ENCODE results near the gene FAM53B.

The FAM53B gene

DNA sequence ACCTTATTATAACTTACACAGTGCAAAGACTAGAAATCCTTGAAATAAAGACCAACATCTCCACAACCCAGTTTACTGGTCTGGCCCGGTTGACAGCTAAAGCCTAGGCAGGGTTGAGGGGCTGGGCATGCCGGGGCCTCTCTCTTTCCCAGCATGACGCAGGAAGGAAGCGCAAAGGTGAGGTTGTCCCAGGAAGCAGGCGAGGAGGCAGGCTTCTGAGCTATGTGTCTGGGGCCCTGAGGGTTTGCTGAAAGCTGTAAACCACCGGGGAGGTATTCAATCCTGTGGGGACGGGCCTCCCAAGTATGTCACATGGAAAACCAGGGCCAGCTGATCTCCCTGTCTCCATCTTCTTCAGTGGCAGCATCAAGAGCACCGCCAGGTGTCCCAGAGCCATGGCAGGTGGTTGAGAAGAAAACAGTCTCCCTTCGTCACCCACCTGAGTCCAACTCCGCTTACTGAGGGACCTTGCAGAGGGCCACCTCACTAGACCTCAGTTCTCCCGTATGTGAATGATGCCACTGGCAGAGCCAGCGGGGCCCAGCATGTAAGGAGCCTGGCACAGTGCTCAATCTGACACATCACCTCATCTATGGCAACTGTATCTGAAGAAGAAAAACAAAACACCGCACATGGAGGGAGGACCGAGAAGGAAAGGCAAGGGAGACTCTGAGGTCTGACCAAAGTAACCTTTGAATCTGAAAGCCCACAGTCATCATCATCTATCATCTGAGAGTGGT, 49.5 kb downstream of the FAM53B start:
- Histone ChIP-seq H3K27ac (ENCODE audit: low read length) (no peak overlapping the region), H3K9me3 (ENCODE audit: control insufficient read depth, insufficient read depth, low read length) (no peaks in the 10 kb centered on the region), H3K36me3 (ENCODE audit: control insufficient read depth, insufficient read depth, low read length) (no peaks in the 10 kb centered on the region), H3K4me1 (ENCODE audit: control insufficient read depth, insufficient read depth, low read length) (peaks cover 2% of the 10 kb centered on the region; the same call in 1 of the 2 replicates), H3K27me3 (ENCODE audit: control insufficient read depth, insufficient read depth, low read length) (no peaks in the 10 kb centered on the region), H3K4me3 (ENCODE audit: low read length) (no peak overlapping the region)
- DNase-seq (ENCODE audit: low read depth, low spot score), result no peak
- no CpG with 5 or more reads among the region's 14 CpGs for WGBS (ENCODE audit: insufficient coverage, insufficient read length)

GRCh38 chr10:124693801-124694416, 50.3 kb downstream of the FAM53B start:
- Histone ChIP-seq H3K27ac (ENCODE audit: low read length) (no peak overlapping the region), H3K36me3 (ENCODE audit: control insufficient read depth, insufficient read depth, low read length) (no peaks in the 10 kb centered on the region)

DNA sequence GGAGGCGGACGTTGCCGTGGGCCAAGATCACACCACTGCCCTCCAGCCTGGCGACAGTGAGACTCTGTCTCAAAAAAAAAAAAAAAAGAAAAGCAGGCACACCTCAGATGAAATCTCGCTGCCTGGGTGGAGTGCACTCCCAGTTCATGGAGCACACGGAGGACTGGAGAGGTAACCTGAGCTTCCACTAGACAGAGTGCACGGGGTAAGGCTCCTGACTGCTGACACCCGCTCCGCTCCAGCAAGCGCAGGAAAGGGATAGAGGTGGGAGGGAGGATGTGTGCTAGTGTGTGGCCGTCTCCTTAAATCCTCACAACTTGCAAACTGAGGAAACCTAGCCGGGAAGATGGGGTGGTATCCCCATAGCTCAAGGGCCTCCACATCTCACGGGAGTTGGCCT, 50.8 kb downstream of the FAM53B start:
- Histone ChIP-seq H3K4me1 (ENCODE audit: control insufficient read depth, insufficient read depth, low read length) (peaks cover 2% of the 10 kb centered on the region; the same call in 1 of the 2 replicates), H3K4me3 (ENCODE audit: low read length) (no peak overlapping the region), H3K27ac (ENCODE audit: low read length) (no peak overlapping the region), H3K9me3 (ENCODE audit: control insufficient read depth, insufficient read depth, low read length) (no peaks in the 10 kb centered on the region), H3K27me3 (ENCODE audit: control insufficient read depth, insufficient read depth, low read length) (no peaks in the 10 kb centered on the region), H3K36me3 (ENCODE audit: control insufficient read depth, insufficient read depth, low read length) (no peaks in the 10 kb centered on the region)
- WGBS (ENCODE audit: insufficient coverage, insufficient read length), result no CpG with 5 or more reads among the region's 13 CpGs
- no peak for DNase-seq (ENCODE audit: low read depth, low spot score)

More at GRCh38 chr10:124693801-124694416, 50.3 kb downstream of the FAM53B start:
- no peaks in the 10 kb centered on the region for H3K9me3 ChIP-seq (ENCODE audit: control insufficient read depth, insufficient read depth, low read length)
- peaks cover 2% of the 10 kb centered on the region; the same call in 1 of the 2 replicates for H3K4me1 ChIP-seq (ENCODE audit: control insufficient read depth, insufficient read depth, low read length)
- no peaks in the 10 kb centered on the region for H3K27me3 ChIP-seq (ENCODE audit: control insufficient read depth, insufficient read depth, low read length)
- no CpG with 5 or more reads among the region's 10 CpGs for WGBS (ENCODE audit: insufficient coverage, insufficient read length)
- H3K4me3 ChIP-seq (ENCODE audit: low read length), result no peak overlapping the region
- DNase-seq (ENCODE audit: low read depth, low spot score), result no peak

DNA sequence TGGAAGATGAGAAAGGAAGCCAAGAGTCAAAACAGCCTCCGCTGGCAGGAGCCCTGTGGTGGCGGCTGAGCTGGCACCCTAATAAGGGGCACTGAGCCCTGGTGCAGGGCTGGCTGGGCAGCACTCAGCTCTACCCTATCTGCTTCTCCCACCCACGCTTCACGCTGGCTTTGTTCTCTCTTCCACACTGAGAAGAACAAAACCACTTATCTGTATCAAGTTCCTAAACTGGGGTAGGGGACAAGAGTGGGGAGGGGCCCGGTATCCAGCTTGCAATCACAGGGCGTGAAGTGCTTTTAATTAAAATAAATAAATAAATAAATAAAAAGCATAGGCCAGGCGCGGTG, 52.1 kb downstream of the FAM53B start:
- no peaks in the 10 kb centered on the region for H3K36me3 ChIP-seq (ENCODE audit: control insufficient read depth, insufficient read depth, low read length)
- no peaks in the 10 kb centered on the region for H3K9me3 ChIP-seq (ENCODE audit: control insufficient read depth, insufficient read depth, low read length)
- WGBS (ENCODE audit: insufficient coverage, insufficient read length), result no CpG with 5 or more reads among the region's 8 CpGs
- no peak overlapping the region for H3K4me3 ChIP-seq (ENCODE audit: low read length)
- H3K4me1 ChIP-seq (ENCODE audit: control insufficient read depth, insufficient read depth, low read length), result no peaks in the 10 kb centered on the region
- no peak overlapping the region for H3K27ac ChIP-seq (ENCODE audit: low read length)
- H3K27me3 ChIP-seq (ENCODE audit: control insufficient read depth, insufficient read depth, low read length), result no peaks in the 10 kb centered on the region
- no peak for DNase-seq (ENCODE audit: low read depth, low spot score)

DNA sequence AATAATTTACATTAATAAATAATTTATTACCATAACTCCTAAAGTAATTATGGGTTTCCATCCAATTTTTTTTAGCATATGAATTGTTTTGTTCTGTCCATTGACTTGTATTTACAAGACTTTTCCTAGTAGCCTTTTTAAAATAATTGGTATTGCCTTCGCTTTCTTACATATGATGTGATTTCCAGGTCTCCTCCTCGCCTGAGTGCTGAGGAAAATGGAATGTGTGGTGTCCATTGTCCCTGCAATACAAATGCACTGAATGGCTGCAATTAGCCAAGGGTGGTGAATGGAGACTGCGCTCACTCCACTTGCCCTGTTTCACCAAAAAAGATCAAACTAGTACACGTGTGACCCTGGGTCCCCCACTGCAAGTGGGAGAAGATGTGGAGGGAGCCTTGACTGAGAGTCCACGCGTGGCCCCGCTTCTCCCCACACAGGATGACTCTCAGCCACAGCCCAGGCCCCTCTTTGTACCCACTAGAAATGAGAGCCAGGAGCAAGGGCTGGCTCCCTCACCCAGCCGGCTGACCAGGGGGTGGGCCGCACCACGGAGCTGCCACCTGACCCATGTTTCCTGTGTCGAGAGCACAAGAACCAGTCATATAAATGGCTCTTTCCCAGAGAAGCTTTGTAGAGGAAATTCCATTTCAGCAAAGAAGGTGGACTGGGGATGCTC, 52.6 kb downstream of the FAM53B start:
- no peaks in the 10 kb centered on the region for H3K9me3 ChIP-seq (ENCODE audit: control insufficient read depth, insufficient read depth, low read length)
- H3K4me3 ChIP-seq (ENCODE audit: low read length), result no peak overlapping the region
- H3K27me3 ChIP-seq (ENCODE audit: control insufficient read depth, insufficient read depth, low read length), result no peaks in the 10 kb centered on the region
- H3K4me1 ChIP-seq (ENCODE audit: control insufficient read depth, insufficient read depth, low read length), result peaks cover 1% of the 10 kb centered on the region; the same call in 1 of the 2 replicates
- no CpG with 5 or more reads among the region's 11 CpGs for WGBS (ENCODE audit: insufficient coverage, insufficient read length)
- H3K36me3 ChIP-seq (ENCODE audit: control insufficient read depth, insufficient read depth, low read length), result no peaks in the 10 kb centered on the region
- H3K27ac ChIP-seq (ENCODE audit: low read length), result no peak overlapping the region
- no peak for DNase-seq (ENCODE audit: low read depth, low spot score)

GRCh38 chr10:124691002-124691401, 53.2 kb downstream of the FAM53B start:
- no peak overlapping the region for H3K27ac ChIP-seq (ENCODE audit: low read length)

DNA sequence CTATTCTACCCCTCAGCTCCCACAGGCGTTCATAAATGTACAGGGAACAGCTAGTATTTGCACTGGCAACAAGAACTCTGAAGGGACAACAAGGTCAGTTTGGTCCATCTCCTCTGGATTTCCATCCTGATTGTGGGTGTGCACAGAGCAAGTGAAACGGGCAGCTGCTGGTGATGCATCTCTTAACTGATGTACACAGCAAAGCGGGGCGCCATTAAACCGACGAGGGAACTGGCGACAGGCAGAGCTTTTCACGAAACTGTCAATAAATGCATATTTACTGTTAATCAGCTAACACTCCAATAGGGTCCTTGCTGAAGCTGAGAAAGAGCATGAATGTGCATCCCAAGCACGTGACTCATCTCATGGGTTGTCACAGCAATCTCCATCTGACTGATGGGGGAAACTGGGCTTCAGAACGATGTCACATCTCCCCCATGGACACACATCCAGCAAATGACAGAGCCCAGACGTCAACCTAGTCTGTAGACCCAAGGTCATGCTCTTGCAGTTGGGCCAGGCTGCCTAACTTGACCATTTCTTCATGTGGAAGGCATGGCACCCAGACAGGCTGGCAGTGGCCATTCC, 54.2 kb downstream of the FAM53B start:
- WGBS (ENCODE audit: insufficient coverage, insufficient read length), result no CpG with 5 or more reads among the region's 11 CpGs
- Histone ChIP-seq H3K9me3 (ENCODE audit: control insufficient read depth, insufficient read depth, low read length) (no peaks in the 10 kb centered on the region), H3K4me1 (ENCODE audit: control insufficient read depth, insufficient read depth, low read length) (peaks cover 2% of the 10 kb centered on the region; the same call in 1 of the 2 replicates), H3K36me3 (ENCODE audit: control insufficient read depth, insufficient read depth, low read length) (no peaks in the 10 kb centered on the region), H3K27ac (ENCODE audit: low read length) (no peak overlapping the region), H3K4me3 (ENCODE audit: low read length) (no peak overlapping the region), H3K27me3 (ENCODE audit: control insufficient read depth, insufficient read depth, low read length) (no peaks in the 10 kb centered on the region)
- no peak for DNase-seq (ENCODE audit: low read depth, low spot score)

More at GRCh38 chr10:124691002-124691401, 53.2 kb downstream of the FAM53B start:
- no CpG with 5 or more reads among the region's 5 CpGs for WGBS (ENCODE audit: insufficient coverage, insufficient read length)
- Histone ChIP-seq H3K27me3 (ENCODE audit: control insufficient read depth, insufficient read depth, low read length) (no peaks in the 10 kb centered on the region), H3K4me3 (ENCODE audit: low read length) (no peak overlapping the region), H3K4me1 (ENCODE audit: control insufficient read depth, insufficient read depth, low read length) (peaks cover 2% of the 10 kb centered on the region; the same call in 1 of the 2 replicates), H3K9me3 (ENCODE audit: control insufficient read depth, insufficient read depth, low read length) (no peaks in the 10 kb centered on the region), H3K36me3 (ENCODE audit: control insufficient read depth, insufficient read depth, low read length) (no peaks in the 10 kb centered on the region)
- no peak for DNase-seq (ENCODE audit: low read depth, low spot score)

GRCh38 chr10:124688889-124689670, 55.1 kb downstream of the FAM53B start:
- Histone ChIP-seq H3K27ac (ENCODE audit: low read length) (no peak overlapping the region), H3K4me1 (ENCODE audit: control insufficient read depth, insufficient read depth, low read length) (peaks cover 2% of the 10 kb centered on the region; the same call in 1 of the 2 replicates), H3K27me3 (ENCODE audit: control insufficient read depth, insufficient read depth, low read length) (no peaks in the 10 kb centered on the region), H3K9me3 (ENCODE audit: control insufficient read depth, insufficient read depth, low read length) (no peaks in the 10 kb centered on the region), H3K4me3 (ENCODE audit: low read length) (no peak overlapping the region), H3K36me3 (ENCODE audit: control insufficient read depth, insufficient read depth, low read length) (no peaks in the 10 kb centered on the region)
- DNase-seq (ENCODE audit: low read depth, low spot score), result no peak
- WGBS (ENCODE audit: insufficient coverage, insufficient read length), result no CpG with 5 or more reads among the region's 12 CpGs

DNA sequence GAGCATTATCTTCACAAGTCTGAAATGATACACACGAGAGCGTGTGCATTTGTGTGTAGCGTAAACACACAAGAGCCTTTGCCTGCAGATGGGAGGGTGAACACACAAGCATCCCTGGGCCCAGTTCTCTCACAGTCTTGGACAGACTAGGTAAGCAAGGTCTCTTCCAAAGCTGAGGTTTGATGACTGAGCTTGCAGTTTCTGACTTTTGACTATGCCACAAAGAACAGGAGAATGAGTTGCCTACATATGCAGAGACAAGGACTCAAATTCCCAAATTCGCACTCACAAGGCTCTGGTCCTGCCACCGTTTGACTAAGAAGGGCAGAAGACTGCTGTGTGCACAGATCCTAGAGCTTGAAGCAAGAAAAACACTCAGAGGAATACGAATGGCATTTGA, 55.8 kb downstream of the FAM53B start:
- H3K36me3 ChIP-seq (ENCODE audit: control insufficient read depth, insufficient read depth, low read length), result no peaks in the 10 kb centered on the region
- DNase-seq (ENCODE audit: low read depth, low spot score), result no peak
- peaks cover 2% of the 10 kb centered on the region; the same call in 1 of the 2 replicates for H3K4me1 ChIP-seq (ENCODE audit: control insufficient read depth, insufficient read depth, low read length)
- no CpG with 5 or more reads among the region's 6 CpGs for WGBS (ENCODE audit: insufficient coverage, insufficient read length)
- H3K27ac ChIP-seq (ENCODE audit: low read length), result no peak overlapping the region
- H3K4me3 ChIP-seq (ENCODE audit: low read length), result no peak overlapping the region
- H3K27me3 ChIP-seq (ENCODE audit: control insufficient read depth, insufficient read depth, low read length), result no peaks in the 10 kb centered on the region
- no peaks in the 10 kb centered on the region for H3K9me3 ChIP-seq (ENCODE audit: control insufficient read depth, insufficient read depth, low read length)
